Activated CD8-positive, alpha-beta memory T cell treated with anti-CD3 and anti-CD28 coated beads, Interleukin-2, amount 50 U/mL, for 1 hour (primary cell): ENCODE results near the gene IGFBP5.

Experiments used
- DNase-seq: peaks from one replicate; pipeline ENCODE4 v3.0.0-alpha.2; 2020; ENCODE audit errors: extremely low read depth

IGFBP5 gene

GRCh38 chr2:216665717-216666116 is 29.6 kb downstream of the IGFBP5 start:
- no peak for DNase-seq

GRCh38 chr2:216665242-216665641 is 30.1 kb downstream of the IGFBP5 start:
- no peak for DNase-seq

- DNase-seq = no peak
Observed at GRCh38 chr2:216664593-216665034, 30.7 kb downstream of the IGFBP5 start.

GRCh38 chr2:216663846-216664245 is 31.5 kb downstream of the IGFBP5 start:
- no peak for DNase-seq

- no peak for DNase-seq
Observed at GRCh38 chr2:216663106-216663505, 32.2 kb downstream of the IGFBP5 start.

GRCh38 chr2:216661639-216662375 is 33.5 kb downstream of the IGFBP5 start:
- DNase-seq = no peak

GRCh38 chr2:216661051-216661450 is 34.3 kb downstream of the IGFBP5 start:
- DNase-seq = no peak

GRCh38 chr2:216660496-216660895 is 34.9 kb downstream of the IGFBP5 start:
- no peak for DNase-seq

- DNase-seq = no peak
Observed at GRCh38 chr2:216659276-216659675, 36.1 kb downstream of the IGFBP5 start.

GRCh38 chr2:216658757-216659156 is 36.6 kb downstream of the IGFBP5 start:
- DNase-seq = no peak

- no peak for DNase-seq
Observed at GRCh38 chr2:216657980-216658379, 37.4 kb downstream of the IGFBP5 start.

- no peak for DNase-seq
Observed at GRCh38 chr2:216657086-216657855, 38.1 kb downstream of the IGFBP5 start.

- no peak for DNase-seq
Observed at GRCh38 chr2:216654528-216655052, 40.8 kb downstream of the IGFBP5 start.

- DNase-seq = no peak
Observed at GRCh38 chr2:216653931-216654365, 41.4 kb downstream of the IGFBP5 start.

- DNase-seq = no peak
Observed at GRCh38 chr2:216653093-216653799, 42.1 kb downstream of the IGFBP5 start.

GRCh38 chr2:216652566-216652965 is 42.8 kb downstream of the IGFBP5 start:
- no peak for DNase-seq

GRCh38 chr2:216651351-216651881 is 43.9 kb downstream of the IGFBP5 start:
- DNase-seq = no peak

- no peak for DNase-seq
Observed at GRCh38 chr2:216650626-216651257, 44.6 kb downstream of the IGFBP5 start.

GRCh38 chr2:216649574-216649973 is 45.8 kb downstream of the IGFBP5 start:
- no peak for DNase-seq

- no peak for DNase-seq
Observed at GRCh38 chr2:216648105-216648504, 47.2 kb downstream of the IGFBP5 start.

- DNase-seq = no peak
Observed at GRCh38 chr2:216646116-216646515, 49.2 kb downstream of the IGFBP5 start.

- DNase-seq = no peak
Observed at GRCh38 chr2:216645636-216645950, 49.8 kb downstream of the IGFBP5 start.
